UCSD-AML1 (cell line): ENCODE measurements around the gene FCSK.
"Not testable (repeated sequence)": the region's sequence is repeated elsewhere in the genome, so short reads cannot be mapped to it uniquely, and the experiment has no call there.

Source experiments
- DNase-seq: peaks from one replicate; lab custom pipeline; 2025; ENCODE audit not compliant: unreplicated experiment; lab: John Stamatoyannopoulos, UW

Gene FCSK

GRCh38 chr16:70454222-70455034 lies at the start of gene FCSK:
TSS of gene FCSK (plus strand) at chr16:70454595. CDS start at chr16:70463191, 8,596 bp downstream.
- peak; percentile 76 for DNase-seq

- not testable (repeated sequence) for DNase-seq
Measured at GRCh38 chr16:70406104-70406503, 48.3 kb upstream of the FCSK start.

- DNase-seq: no peak
Measured at GRCh38 chr16:70407811-70408274, 46.6 kb upstream of the FCSK start.

GRCh38 chr16:70410734-70411133 lies 43.7 kb upstream of the FCSK start:
- no peak for DNase-seq

GRCh38 chr16:70412385-70412784 lies 42.0 kb upstream of the FCSK start:
- DNase-seq: no peak

GRCh38 chr16:70413572-70413971 lies 40.8 kb upstream of the FCSK start:
- DNase-seq: not testable (repeated sequence)

- peak; percentile 52 for DNase-seq
Measured at GRCh38 chr16:70416748-70417616, 37.4 kb upstream of the FCSK start.

- DNase-seq: no peak
Measured at GRCh38 chr16:70417661-70418060, 36.7 kb upstream of the FCSK start.

GRCh38 chr16:70418274-70418992 lies 36.0 kb upstream of the FCSK start:
- peak; percentile 27 for DNase-seq

- no peak for DNase-seq
Measured at GRCh38 chr16:70418993-70419318, 35.4 kb upstream of the FCSK start.

GRCh38 chr16:70419384-70420327 lies 34.7 kb upstream of the FCSK start:
- peak; percentile 35 for DNase-seq

- no peak for DNase-seq
Measured at GRCh38 chr16:70421014-70421413, 33.4 kb upstream of the FCSK start.

- DNase-seq: no peak
Measured at GRCh38 chr16:70421473-70422311, 32.7 kb upstream of the FCSK start.

- no peak for DNase-seq
Measured at GRCh38 chr16:70422543-70422942, 31.9 kb upstream of the FCSK start.

GRCh38 chr16:70427786-70428177 lies 26.6 kb upstream of the FCSK start:
- no peak for DNase-seq

- peak; percentile 93 for DNase-seq
Measured at GRCh38 chr16:70428178-70428998, 26.0 kb upstream of the FCSK start.

GRCh38 chr16:70429888-70430666 lies 24.3 kb upstream of the FCSK start:
- no peak for DNase-seq
